Muscle of back (tissue), 11 donors: ENCODE data around the gene SERINC5. TPM values are rescaled to one million over a fixed set of nuclear protein-coding genes. Genes with fewer than 3 reads are reported as not detected.

Source experiments
- DNase-seq, 3 donors: peaks; one replicate each; pipeline versions ENCODE4 v3.0.0 to v3.0.0-alpha.2; 2013
- polyA plus RNA-seq, 10 donors: library from polyadenylated mRNA; unstranded; fragments of 120-200 nt; gene quantifications; one replicate each; pipeline ENCODE4 v1.2.1, GENCODE V29; 2013; ENCODE audit not compliant: insufficient read length in 10 of 10

SERINC5 gene
- polyA plus RNA-seq, 10 donors = 14.9 to 24.1 (median 20.0) TPM

DNA sequence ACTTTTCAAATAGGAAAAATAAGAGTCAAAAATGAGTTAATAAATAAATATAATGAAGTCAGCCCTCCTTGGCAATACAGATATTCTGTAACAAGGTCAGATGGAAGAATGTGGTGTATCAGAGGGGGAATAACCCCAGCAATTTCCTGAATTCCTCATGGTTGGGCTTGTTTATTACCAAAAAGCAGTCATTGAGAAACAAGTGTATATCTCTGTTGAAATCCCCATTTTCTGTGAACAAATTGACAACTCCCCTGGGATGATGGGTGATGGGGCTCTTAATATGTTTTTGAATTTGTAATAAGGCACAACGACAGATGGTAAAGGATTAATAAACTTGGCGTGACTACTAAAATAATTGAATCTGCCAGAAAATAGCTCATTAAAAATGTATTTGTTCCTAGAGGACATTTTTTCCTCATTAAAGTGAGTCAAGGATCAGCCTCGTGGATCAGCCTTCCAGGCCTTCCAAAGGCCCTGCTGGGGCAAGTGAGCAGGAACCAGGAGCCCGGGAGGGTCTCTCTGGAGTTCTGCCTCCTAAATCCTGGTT, 186.5 kb downstream of the SERINC5 start:
- no peak for DNase-seq

DNA sequence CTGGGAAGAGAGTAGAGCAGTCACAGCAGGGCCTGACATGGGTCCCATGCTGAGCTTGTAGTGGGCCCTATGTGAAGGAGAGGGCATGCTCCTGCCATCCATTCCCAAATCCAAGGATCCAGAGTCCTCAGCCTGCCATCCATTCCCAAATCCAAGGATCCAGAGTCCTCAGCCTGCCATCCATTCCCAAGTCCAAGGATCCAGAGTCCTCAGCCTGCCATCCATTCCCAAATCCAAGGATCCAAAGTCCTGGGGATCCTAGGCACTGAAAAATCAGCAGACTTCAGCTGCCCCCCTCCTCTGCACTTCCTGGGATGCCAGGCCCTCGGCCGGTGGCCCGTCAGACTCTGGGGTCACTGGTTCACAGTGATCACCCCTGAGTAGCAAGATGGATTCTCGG, 187.1 kb downstream of the SERINC5 start:
- DNase-seq = no peak

DNA sequence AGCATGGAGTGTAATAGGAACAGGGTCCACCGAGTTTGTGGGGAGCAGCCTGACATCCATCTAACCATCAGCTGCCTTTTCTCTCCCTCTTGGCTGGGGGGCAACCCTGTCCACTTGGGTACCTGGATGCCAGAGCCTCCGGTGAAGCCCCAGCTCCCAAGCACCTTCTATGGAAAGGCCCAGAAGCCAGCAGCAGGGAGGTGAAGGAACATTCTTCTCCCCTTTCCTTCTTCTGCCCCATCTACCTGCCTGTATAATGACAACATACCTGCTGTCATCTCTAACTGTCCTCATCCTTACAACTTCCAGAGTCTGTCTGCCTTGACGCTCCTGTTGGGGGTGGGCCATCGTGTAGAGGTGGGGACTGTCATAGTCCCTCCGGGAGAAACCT, 187.6 kb downstream of the SERINC5 start:
- DNase-seq = no peak

DNA sequence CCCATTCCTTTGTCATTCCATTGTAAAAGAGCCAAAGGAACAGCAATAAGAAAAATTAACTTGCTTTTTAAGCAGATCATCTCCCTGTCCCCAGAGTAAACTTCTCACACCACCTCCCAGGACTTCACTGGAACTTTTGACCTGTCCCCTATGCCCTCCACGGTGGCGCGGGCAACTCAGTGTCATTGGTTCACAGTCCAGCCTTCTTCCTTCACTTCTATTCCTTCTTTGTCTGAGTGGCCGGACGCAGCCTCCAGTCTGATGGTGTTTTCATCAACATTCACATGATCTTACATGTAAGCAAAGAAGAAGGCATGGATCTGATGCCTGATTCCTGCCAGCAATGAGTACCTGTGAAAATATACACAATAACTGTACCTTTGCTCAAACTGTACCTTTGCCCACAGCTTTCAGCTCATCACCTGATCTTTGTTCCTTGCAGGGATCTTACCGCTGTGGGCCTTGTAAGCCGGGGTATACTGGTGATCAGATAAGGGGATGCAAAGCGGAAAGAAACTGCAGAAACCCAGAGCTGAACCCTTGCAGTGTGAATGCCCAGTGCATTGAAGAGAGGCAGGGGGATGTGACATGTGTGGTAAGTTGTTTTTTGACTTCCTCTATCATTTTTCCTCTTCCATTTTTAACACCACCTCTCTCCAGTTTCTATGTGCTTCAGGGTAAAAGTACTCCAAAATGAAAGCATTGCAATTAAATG, 188.2 kb downstream of the SERINC5 start:
- no peak for DNase-seq

DNA sequence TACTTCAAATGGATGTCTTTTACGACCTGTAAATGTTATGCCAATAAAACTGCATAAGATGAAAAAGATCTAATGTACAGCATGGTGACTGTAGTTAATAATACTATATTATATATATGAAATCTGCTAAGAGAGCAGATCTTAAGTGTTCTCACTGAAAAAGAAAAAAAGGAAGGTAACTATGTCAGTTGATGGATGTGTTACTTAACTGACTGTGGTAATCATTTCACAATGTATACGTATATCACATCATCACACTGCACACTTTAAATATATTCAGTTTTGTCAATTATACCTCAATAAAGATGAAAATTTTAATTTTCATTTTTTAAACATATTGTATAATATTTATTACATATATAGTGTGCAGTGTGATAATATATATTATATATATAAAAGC, 188.8 kb downstream of the SERINC5 start:
- DNase-seq = no peak

DNA sequence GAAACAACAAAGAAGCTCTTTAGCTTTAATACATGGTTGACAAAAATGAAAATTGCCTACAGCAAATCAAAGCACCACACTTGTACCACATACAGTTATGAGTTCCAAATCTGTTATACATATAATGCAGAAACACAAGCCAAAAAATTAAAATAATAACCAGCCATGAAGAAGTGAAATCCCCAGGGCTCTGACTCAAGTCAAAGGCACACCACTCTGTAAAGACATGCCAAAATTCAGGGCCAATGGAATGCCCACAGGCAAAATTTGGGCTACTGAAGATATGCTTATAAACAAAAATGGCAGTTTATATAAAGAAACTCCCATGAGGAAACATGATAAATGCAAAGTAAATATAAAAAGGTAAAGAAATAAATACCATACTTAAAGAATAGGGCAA, 191.7 kb downstream of the SERINC5 start:
- DNase-seq = no peak

Other genes with a start within 250 kb of the SERINC5 start
- 100 to 1,000 TPM; 107 to 486 (median 299) TPM for gene THBS4, start 220.7 kb downstream of the SERINC5 start, polyA plus RNA-seq
- under 1 TPM in 1 of 10 donors, not detected in 9; 0.08 TPM for gene SPZ1, start 64.0 kb upstream of the SERINC5 start, polyA plus RNA-seq
- gene ZFYVE16, start 152.0 kb upstream of the SERINC5 start, polyA plus RNA-seq = 10 to 100 TPM; 42.7 to 83.1 (median 55.9) TPM
- 1 to 10 TPM; 3.0 to 5.8 (median 4.4) TPM for gene FAM151B, start 232.1 kb upstream of the SERINC5 start, polyA plus RNA-seq